Left forelimb (tissue), 1 donor: ENCODE results near the gene ATXN1L.
"Not testable (repeated sequence)": the region's sequence is repeated elsewhere in the genome, so short reads cannot be mapped to it uniquely, and the experiment has no call there.

ENCODE experiments used
- DNase-seq: peaks from one replicate; pipeline ENCODE4 v3.0.0-alpha.2; 2018; ENCODE audit warnings: low spot score

ATXN1L gene, protein sequence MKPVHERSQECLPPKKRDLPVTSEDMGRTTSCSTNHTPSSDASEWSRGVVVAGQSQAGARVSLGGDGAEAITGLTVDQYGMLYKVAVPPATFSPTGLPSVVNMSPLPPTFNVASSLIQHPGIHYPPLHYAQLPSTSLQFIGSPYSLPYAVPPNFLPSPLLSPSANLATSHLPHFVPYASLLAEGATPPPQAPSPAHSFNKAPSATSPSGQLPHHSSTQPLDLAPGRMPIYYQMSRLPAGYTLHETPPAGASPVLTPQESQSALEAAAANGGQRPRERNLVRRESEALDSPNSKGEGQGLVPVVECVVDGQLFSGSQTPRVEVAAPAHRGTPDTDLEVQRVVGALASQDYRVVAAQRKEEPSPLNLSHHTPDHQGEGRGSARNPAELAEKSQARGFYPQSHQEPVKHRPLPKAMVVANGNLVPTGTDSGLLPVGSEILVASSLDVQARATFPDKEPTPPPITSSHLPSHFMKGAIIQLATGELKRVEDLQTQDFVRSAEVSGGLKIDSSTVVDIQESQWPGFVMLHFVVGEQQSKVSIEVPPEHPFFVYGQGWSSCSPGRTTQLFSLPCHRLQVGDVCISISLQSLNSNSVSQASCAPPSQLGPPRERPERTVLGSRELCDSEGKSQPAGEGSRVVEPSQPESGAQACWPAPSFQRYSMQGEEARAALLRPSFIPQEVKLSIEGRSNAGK

GRCh38 chr16:71845639-71846430 lies at the start of gene ATXN1L:
Gene ATXN1L (plus strand): TSS chr16:71845976. CDS start chr16:71849741, 3,765 bp downstream.
- DNase-seq: peak; percentile 95

DNA sequence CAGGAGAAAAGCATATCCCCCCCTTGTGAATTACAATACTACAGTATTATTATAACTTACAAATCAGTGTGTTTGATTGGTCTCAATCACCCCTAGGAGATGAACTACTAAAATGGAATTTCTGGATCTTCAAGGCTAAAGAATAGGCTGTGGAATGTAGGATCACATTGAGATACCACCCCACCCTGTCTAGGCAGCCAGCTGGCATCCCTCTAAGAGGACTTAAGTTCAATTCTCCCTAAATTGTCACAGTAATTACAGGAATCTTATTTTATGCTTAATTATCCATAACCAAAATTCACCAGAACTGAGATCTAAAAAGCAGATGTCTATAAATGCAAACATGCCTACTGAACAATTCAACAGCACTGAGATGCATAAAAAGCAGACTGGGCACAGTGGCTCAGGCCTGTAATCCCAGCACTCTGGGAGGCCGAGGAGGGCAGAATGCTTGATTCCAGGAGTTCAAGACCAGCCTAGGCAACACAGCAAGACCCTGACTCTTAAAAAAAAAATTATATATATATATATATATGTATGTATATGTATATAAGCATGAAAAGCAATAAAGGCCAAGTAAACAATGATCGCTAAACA lies 49.2 kb upstream of the ATXN1L start:
- no peak for DNase-seq

DNA sequence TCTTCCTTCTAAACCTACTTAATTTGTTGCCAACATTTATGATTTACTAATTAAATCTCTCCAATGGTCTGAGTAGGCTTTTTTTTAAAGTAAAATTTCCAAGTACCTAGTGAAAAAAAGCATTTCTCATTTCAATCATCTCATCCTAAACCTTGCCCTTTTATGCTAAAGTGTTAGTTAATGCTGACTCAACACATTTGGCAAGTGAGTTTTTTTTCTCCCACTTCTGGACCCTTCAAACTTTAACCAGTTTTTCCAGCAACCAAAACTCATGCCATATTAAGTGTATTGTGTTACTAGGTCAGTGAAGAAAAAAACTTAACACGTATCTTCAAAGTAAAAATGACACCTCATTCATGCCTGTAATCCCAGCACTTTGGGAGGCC lies 42.5 kb upstream of the ATXN1L start:
- no peak for DNase-seq

- DNase-seq: no peak
These were observed 37.7 kb upstream of the ATXN1L start for GRCh38 chr16:71807905-71808592.

- DNase-seq: peak; percentile 93
These were observed 37.0 kb upstream of the ATXN1L start, which contains the start of gene AP1G1 for GRCh38 chr16:71808593-71809459. Gene AP1G1 (minus strand): TSS chr16:71808834. CDS start chr16:71789479, 19,355 bp downstream.

GRCh38 chr16:71810155-71810530 lies 35.6 kb upstream of the ATXN1L start:
- not testable (repeated sequence) for DNase-seq

DNA sequence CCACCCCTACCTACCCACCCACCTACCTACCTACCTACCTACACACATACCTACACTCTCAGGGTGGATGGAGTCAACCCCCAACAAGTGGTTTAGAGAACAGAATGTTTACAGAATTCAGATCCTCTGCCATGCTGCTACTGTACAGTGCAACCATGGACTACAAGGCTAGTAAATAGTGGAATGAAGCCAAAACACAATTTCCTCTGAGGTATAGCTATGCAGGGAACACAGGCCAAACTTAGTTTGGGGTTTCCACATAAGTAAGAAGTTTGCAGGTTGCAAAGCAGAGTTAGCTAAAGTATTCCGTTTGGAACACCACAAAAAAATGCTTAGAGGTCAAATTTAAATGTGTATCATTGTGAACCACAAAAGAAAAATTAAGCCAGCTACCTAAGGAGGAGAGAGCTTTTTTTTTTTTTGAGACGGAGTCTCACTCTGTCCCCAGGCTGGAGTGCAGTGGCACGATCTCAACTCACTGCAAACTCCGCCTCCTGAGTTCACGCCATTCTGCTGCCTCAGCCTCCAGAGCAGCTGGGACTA lies 34.4 kb upstream of the ATXN1L start:
- no peak for DNase-seq

DNA sequence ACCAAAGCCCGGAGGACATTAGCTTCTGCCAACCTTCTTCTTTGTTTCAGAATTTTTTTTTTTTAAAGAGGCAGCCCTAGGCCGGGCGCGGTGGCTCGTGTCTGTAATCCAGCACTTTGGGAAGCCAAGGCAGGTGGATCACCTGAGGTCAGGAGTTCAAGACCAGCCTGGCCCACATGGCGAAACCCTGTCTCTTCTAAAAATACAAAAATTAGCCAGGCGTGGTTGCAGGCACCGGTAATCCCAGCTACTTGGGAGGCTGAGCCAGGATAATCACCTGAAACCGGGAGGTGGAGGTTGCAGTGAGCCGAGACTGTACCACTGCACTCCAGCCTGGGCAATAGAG lies 28.6 kb upstream of the ATXN1L start:
- DNase-seq: not testable (repeated sequence)

DNA sequence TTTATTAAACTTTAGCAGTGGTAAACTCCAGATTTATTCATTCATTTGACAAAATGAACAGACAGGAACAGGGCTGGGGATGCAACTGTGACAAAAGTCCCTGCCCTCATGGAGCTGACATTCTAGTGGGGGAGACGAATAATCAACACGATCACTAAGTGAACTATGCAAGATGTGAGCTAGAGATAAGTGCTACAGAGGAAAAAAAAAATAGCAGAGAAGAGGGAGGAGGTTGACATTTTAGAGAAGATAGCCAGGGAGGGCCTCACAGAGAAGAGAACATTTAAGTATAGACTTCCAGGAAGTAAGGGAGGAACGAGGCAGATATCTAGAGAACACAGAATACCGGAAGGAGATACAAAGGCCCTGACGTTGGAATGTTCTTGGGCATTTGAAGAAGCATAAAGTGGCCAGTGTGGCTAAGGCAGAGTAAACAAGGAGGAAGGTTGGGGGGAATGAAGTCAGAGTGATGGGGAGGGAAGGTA lies 19.2 kb upstream of the ATXN1L start:
- no peak for DNase-seq

DNA sequence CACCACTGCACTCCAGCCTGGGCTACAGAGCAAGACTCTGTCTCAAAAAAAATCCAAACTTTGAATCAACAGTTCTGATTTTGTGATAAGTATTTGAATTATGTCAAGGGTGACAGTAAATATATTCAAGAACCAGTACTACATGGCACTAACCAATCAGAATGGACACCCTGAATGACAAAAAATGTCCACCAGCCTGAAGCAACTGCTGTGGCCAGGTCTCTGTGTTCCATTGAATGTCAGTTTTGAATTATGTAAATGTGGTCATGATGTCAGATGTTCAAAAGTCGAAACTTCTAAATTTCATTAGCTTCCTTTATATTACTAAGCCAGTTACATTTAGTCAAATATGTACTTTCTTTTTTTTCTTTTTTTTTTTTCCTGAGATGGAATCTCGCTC lies 15.4 kb upstream of the ATXN1L start:
- no peak for DNase-seq

GRCh38 chr16:71831698-71832097 lies 14.1 kb upstream of the ATXN1L start:
- not testable (repeated sequence) for DNase-seq

DNA sequence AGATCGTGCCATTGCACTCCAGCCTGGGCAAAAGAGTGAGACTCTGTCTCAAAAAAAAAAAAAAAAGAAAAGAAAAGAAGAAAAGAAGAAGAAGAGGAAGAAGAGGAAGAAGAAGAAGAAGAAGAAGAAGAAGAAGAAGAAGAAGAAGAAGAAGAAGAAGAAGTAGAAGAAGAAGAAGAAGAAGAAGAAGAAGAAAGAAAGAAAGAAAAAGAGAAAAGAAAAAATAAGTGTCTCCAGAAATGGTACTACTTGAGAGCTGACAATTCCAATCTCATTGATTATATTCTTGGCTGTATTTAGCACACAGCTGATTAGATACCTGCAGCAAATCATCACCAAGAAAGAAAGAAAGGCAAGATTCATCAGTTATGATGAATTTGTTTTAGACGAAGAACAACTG lies 13.7 kb upstream of the ATXN1L start:
- DNase-seq: not testable (repeated sequence)

GRCh38 chr16:71834291-71834690 lies 11.5 kb upstream of the ATXN1L start:
- no peak for DNase-seq

DNA sequence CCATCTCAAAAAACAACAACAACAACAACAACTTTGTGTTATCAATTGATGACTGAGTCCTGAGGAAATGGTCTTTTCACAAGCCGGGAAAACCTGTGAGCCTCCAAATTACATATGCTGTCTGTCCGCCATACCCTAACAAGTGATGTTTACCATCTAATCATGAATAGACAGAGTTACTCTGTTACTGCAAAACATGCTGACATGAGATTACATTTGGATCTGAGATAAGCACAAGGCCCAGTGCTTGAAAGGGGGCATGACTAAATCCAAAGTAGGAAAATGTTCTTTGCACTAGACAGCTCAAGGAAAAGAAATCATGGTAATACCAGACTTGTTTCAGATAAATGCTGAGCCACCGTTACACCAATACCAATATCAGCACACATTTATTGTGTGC lies 8.6 kb upstream of the ATXN1L start:
- no peak for DNase-seq

GRCh38 chr16:71840052-71840451 lies 5.7 kb upstream of the ATXN1L start:
- no peak for DNase-seq

DNA sequence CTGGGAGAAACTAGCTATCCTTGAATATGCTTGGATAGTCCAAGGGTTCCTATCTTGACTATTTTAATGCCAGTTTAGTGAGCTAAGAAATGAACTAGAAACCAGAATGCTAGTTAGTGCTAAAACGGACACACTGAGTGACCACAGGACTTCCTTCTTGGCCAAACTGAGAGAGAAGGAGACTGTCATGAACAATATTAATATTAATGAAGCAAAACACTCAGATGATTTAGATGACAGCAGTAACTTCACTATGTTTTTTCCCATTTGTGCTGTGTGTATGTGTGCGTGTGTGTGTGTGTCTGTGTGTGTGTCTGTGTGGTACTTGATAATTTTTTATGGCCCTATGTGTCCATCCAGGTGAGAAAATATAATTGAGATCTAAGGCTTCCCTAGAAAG lies 2.2 kb upstream of the ATXN1L start:
- no peak for DNase-seq

GRCh38 chr16:71846431-71846830 lies 655 bp downstream of the ATXN1L start:
- no peak for DNase-seq

- DNase-seq: no peak
These were observed 1.3 kb downstream of the ATXN1L start for GRCh38 chr16:71847096-71847495.

DNA sequence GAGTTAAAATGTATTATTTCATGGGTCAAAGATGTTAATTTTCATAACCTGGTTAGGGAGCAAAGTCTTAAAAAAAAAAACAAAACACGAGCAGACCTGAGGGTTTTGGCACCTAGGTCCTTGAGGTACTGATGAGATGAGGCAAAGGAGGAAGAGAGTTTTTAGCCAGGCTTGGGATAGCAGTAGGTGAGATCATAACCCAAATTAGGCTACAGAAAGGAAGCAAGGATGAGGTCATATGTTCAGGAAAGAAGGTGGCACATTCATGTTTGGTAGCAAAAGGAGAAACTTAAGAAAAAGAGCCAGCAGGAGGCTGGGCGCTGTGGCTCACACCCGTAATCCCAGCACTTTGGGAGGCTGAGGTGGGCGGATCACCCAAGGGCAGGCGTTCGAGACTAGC lies 2.8 kb downstream of the ATXN1L start:
- DNase-seq: no peak

DNA sequence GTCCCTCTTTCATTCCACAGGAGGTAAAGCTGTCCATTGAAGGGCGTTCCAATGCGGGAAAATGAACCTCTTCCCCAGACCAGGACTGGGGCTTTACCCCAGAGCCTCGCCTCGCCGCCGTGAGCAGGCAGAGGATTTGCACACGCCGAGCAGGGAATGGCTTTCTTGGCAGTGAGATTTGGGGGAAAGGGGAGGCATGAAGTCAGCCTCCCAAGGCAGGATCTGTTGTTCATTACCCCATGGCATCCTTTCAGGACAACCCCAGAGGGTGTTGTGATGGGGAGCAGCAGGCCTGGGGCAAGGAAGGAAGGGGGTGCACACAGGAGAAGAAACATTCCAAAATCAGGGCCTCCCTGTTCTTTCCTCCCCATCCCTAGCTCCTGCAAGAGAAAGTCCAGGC lies 6.0 kb downstream of the ATXN1L start:
- DNase-seq: no peak
